HepG2 (cell line): ENCODE measurements around the gene CARHSP1. TPM values are rescaled to one million over a fixed set of nuclear protein-coding genes. Genes with fewer than 3 reads are reported as not detected.

ENCODE experiments used
- DZIP1 ChIP-seq: sonication (generic); formaldehyde crosslinking; IDR thresholded peaks from 2 replicates; pipeline ENCODE4 v1.5.0; 2020; ENCODE audit warnings: mild to moderate bottlenecking, missing genetic modification reagents
- MAF1 ChIP-seq: sonication (generic); formaldehyde crosslinking; IDR thresholded peaks from 2 replicates; pipeline ENCODE4 v1.5.0; 2020; ENCODE audit warnings: missing genetic modification reagents, borderline replicate concordance
- MEIS1 ChIP-seq: sonication (generic); formaldehyde crosslinking; IDR thresholded peaks from 2 replicates; pipeline ENCODE4 v1.9.0; 2021; ENCODE audit warnings: mild to moderate bottlenecking, missing genetic modification reagents, moderate library complexity, borderline replicate concordance
- MYC ChIP-seq: sonication (generic); formaldehyde crosslinking; IDR thresholded peaks from 2 replicates; pipeline ENCODE4 v1.9.0; 2021; ENCODE audit warnings: missing genetic modification reagents, borderline replicate concordance
- NAIF1 ChIP-seq: sonication (generic); formaldehyde crosslinking; IDR thresholded peaks from 2 replicates; pipeline ENCODE4 v1.5.0; 2020; ENCODE audit warnings: mild to moderate bottlenecking, missing genetic modification reagents, borderline replicate concordance
- PATZ1 ChIP-seq: sonication (generic); formaldehyde crosslinking; IDR thresholded peaks from 2 replicates; pipeline ENCODE4 v1.4.0; 2020; ENCODE audit warnings: missing genetic modification reagents
- RCOR2 ChIP-seq: IDR thresholded peaks from 2 replicates; pipeline ENCODE4 v1.6.1; 2016; ENCODE audit warnings: missing biosample characterization, missing genetic modification reagents
- SMYD3 ChIP-seq: sonication (generic); formaldehyde crosslinking; IDR thresholded peaks from 2 replicates; pipeline ENCODE4 v1.8.1; 2023; ENCODE audit warnings: mild to moderate bottlenecking, missing genetic modification reagents
- TBX2 ChIP-seq: sonication (generic); formaldehyde crosslinking; IDR thresholded peaks from 2 replicates; pipeline ENCODE4 v1.5.0; 2020; ENCODE audit warnings: missing genetic modification reagents, mild to moderate bottlenecking, borderline replicate concordance
- TP53 ChIP-seq: sonication (generic); formaldehyde crosslinking; conservative IDR thresholded peaks from 2 replicates; pipeline ENCODE4 v1.4.0; 2020; ENCODE audit warnings: missing genetic modification reagents
- ZNF121 ChIP-seq: sonication (generic); formaldehyde crosslinking; IDR thresholded peaks from 2 replicates; pipeline ENCODE4 v1.5.0; 2020; ENCODE audit warnings: mild to moderate bottlenecking, missing genetic modification reagents
- ZNF180 ChIP-seq: sonication (generic); formaldehyde crosslinking; IDR thresholded peaks from 2 replicates; pipeline ENCODE4 v1.4.0; 2020; ENCODE audit warnings: low read depth, missing genetic modification reagents, borderline replicate concordance
- ZNF224 ChIP-seq: sonication (generic); formaldehyde crosslinking; IDR thresholded peaks from 2 replicates; pipeline ENCODE4 v1.5.0; 2020; ENCODE audit warnings: mild to moderate bottlenecking, missing genetic modification reagents
- ZNF232 ChIP-seq: sonication (generic); formaldehyde crosslinking; IDR thresholded peaks from 2 replicates; pipeline ENCODE4 v1.4.0; 2020; ENCODE audit warnings: missing genetic modification reagents, borderline replicate concordance
- ZNF430 ChIP-seq: sonication (generic); formaldehyde crosslinking; IDR thresholded peaks from 2 replicates; pipeline ENCODE4 v1.9.0; 2021; ENCODE audit warnings: mild to moderate bottlenecking, missing genetic modification reagents
- ZNF451 ChIP-seq: sonication (generic); formaldehyde crosslinking; IDR thresholded peaks from 2 replicates; pipeline ENCODE4 v1.5.0; 2020; ENCODE audit warnings: mild to moderate bottlenecking, missing genetic modification reagents
- ZNF501 ChIP-seq: sonication (generic); formaldehyde crosslinking; IDR thresholded peaks from 2 replicates; pipeline ENCODE4 v1.5.1; 2020; ENCODE audit warnings: mild to moderate bottlenecking, moderate library complexity, missing genetic modification reagents
- ZNF580 ChIP-seq: IDR thresholded peaks from 2 replicates; pipeline ENCODE4 v1.6.1; 2016; ENCODE audit warnings: low read depth, borderline replicate concordance
- ZNF605 ChIP-seq: sonication (generic); formaldehyde crosslinking; IDR thresholded peaks from 2 replicates; pipeline ENCODE4 v1.8.0; 2022; ENCODE audit warnings: mild to moderate bottlenecking, missing genetic modification reagents
- ZNF607 ChIP-seq: sonication (generic); formaldehyde crosslinking; IDR thresholded peaks from 2 replicates; pipeline ENCODE4 v1.5.1; 2020; ENCODE audit warnings: missing genetic modification reagents, mild to moderate bottlenecking, borderline replicate concordance
- ZSCAN29 ChIP-seq: sonication (generic); formaldehyde crosslinking; conservative IDR thresholded peaks from 2 replicates; pipeline ENCODE4 v1.4.0; 2020; ENCODE audit warnings: mild to moderate bottlenecking, missing genetic modification reagents
- polyA plus RNA-seq, 8 experiments: library from polyadenylated mRNA; depleted of rRNA in 3 of 8; stranded (reverse) in 7 of 8; unstranded in 1 of 8; fragments of >200 nt; fragmentation: Illumina TruSeq in 4 of 8; extraction: Trizol in 4 of 8; gene quantifications; 2 replicates each; pipeline versions ENCODE4 v1.2.1 to v1.2.3, GENCODE V29; 2011 to 2016; ENCODE audit warnings: low read depth in 4 of 8, missing spikeins in 1 of 8, mixed read lengths in 1 of 8; ENCODE audit not compliant: insufficient read depth in 1 of 8
- total RNA-seq, 5 experiments: library from RNA; depleted of rRNA; stranded (reverse); fragments of >200 nt; fragmentation: Illumina TruSeq; extraction: Trizol; gene quantifications; 2 replicates each; pipeline ENCODE4 v1.2.3, GENCODE V29; 2016; ENCODE audit warnings: low read depth in 1 of 5
- TF ChIP-seq, protein P1 (sequence below): sonication (generic); formaldehyde crosslinking; IDR thresholded peaks from 2 replicates; pipeline ENCODE4 v1.5.0; 2020; ENCODE audit warnings: missing genetic modification reagents, mild to moderate bottlenecking, borderline replicate concordance

CARHSP1 gene
- total and polyA plus RNA-seq, 2 of the 13 experiments (the other 11 are each of a cell fraction or from before 2014, with no cell fraction given): 173 to 345 TPM

DNA sequence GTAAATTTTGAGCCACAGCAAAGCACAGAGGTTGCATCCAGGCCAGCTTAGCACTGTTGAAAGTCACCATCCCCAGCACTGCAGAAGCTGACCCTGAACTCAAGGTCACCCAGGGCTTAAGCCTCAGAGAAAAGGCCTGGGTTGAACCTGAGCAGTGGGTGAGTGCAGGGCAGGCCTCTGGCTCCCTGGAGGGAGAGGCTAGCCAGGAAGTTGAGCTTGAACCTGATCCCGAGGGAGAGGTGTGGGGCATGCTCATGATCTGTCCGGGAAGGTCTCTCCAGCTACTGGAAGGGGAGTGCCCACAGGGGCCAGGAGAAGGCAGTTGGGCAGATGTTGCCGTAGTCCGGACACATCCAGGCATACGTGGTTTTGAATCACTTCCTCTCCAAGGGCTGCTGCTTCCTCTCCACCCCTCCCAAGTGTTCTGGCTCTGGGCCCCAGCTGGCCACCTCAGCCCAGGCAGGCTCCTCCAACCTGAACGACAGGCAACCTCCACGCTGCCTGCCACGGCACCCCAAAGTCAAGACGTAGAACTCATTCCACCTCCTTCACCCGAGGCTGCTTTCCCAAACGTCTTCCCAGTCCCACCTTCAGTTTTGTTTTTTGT lies 18.4 kb downstream of the CARHSP1 start (continued):
- TF ChIP-seq RCOR2 (CRISPR knock-in tag): peak; percentile 82; the same call in 1 of the 2 replicates
- peak; percentile 92; the same call in 1 of the 2 replicates for TF ChIP-seq SMYD3 (CRISPR knock-in tag)
- peak; percentile 96; the same call in 1 of the 2 replicates for TF ChIP-seq ZNF430
- TF ChIP-seq, protein P1, sequence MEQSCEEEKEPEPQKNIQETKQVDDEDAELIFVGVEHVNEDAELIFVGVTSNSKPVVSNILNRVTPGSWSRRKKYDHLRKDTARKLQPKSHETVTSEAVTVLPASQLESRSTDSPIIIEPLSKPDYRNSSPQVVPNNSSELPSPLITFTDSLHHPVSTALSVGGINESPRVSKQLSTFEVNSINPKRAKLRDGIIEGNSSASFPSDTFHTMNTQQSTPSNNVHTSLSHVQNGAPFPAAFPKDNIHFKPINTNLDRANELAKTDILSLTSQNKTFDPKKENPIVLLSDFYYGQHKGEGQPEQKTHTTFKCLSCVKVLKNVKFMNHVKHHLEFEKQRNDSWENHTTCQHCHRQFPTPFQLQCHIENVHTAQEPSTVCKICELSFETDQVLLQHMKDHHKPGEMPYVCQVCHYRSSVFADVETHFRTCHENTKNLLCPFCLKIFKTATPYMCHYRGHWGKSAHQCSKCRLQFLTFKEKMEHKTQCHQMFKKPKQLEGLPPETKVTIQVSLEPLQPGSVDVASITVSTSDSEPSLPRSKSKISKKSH (CRISPR knock-in tag): peak; percentile 71
- peak; percentile 87 for TF ChIP-seq PATZ1
- peak; percentile 76; the same call in 1 of the 2 replicates for TF ChIP-seq MEIS1
- 0 out of 2 replicates have a peak, but pooled peaks have one; percentile 35 for TF ChIP-seq ZNF224
- peak; percentile 90 for TF ChIP-seq ZNF121 (CRISPR knock-in tag)
- TF ChIP-seq ZNF501 (CRISPR knock-in tag): peak; percentile 87
- 0 out of 2 replicates have a peak, but pooled peaks have one; percentile 44 for TF ChIP-seq DZIP1 (CRISPR knock-in tag)
- peak; percentile 95 for TF ChIP-seq TBX2 (CRISPR knock-in tag)
- TF ChIP-seq ZNF232: 0 out of 2 replicates have a peak, but pooled peaks have one; percentile 92
- TF ChIP-seq TP53 (CRISPR knock-in tag): no peak; the same call in 1 of the 2 replicates
- TF ChIP-seq NAIF1 (CRISPR knock-in tag): peak; percentile 60; the same call in 1 of the 2 replicates
- TF ChIP-seq ZNF605 (CRISPR knock-in tag): peak; percentile 82
- 0 out of 2 replicates have a peak, but pooled peaks have one; percentile 60 for TF ChIP-seq ZNF607
- no peak; the same call in 1 of the 2 replicates for TF ChIP-seq ZSCAN29 (CRISPR knock-in tag)
- peak; percentile 97 for TF ChIP-seq ZNF580 (CRISPR knock-in tag)
- peak; percentile 89; the same call in 1 of the 2 replicates for TF ChIP-seq ZNF451 (CRISPR knock-in tag)
- TF ChIP-seq MAF1 (CRISPR knock-in tag): 0 out of 2 replicates have a peak, but pooled peaks have one; percentile 79
- peak; percentile 68; the same call in 1 of the 2 replicates for TF ChIP-seq MYC (CRISPR knock-in tag)
- peak; percentile 82; the same call in 1 of the 2 replicates for TF ChIP-seq ZNF180 (CRISPR knock-in tag)
